ENCODE results near the gene C22orf23. TPM values are rescaled to one million over a fixed set of nuclear protein-coding genes. Genes with fewer than 3 reads are reported as not detected.
A peak's percentile ranks its signal among the peaks of the same experiment; 100 is the strongest.

Gene C22orf23
- total and polyA plus RNA-seq, 9 of the 15 experiments (the other 6 are each of a cell fraction or from before 2014, with no cell fraction given) = 0.25 to 1.0 (median 0.53) TPM

DNA sequence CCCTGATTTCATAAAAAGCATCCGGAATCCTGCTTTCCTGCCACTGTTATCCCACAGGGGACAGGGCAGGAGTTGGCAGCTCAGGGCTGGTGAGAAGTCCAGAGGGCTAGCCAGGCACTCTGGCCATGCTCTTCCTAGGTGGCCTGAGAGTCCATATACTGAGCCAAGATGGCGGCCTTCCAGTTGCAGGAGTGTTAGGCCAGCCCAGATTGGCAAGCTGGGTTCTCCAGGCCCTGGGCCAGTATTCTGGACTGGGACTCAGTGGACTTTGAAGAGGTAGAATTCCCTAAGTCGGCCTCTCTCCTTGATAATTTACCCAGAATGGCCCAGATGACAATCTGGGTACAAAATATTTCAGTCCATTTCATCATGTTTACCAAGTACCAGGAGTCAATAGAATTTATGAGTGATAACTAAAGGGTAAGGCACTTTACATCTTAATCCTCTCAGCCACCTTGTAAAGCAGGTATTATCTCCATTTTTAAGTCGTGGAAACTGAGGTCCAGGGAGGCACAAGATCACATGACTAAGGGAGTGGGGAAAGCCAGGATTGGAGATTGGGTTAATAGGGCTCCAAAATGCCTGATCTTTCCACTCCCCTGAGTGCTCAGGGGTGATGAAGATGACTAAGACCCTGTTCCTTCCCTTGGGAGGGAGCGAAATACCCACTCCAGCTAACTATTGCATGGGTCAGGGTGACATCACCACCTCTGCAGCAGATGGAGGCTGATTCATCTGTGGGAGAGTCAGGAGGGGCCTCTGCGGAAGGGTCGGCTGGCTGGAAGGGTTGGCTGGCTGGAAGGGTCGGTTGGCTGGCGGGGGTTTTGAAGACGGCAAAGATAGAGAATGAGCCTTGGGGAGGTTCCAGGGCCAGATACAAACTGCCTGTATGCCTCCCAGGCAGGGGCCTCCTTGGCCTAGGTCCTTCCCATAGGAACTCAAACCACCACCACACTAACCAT, 48.5 kb downstream of the C22orf23 start (continued):
- TF ChIP-seq ZNF639 (CRISPR knock-in tag; conservative IDR thresholded peaks at IDR 0.05 in 1 of 2, IDR thresholded peaks at IDR 0.05 in 1 of 2) (no peak), SAP30 (IDR thresholded peaks at IDR 0.05; ENCODE audit: borderline replicate concordance, insufficient read depth, low read depth, low read length, poor library complexity, severe bottlenecking) (no peak), BRF1 (IDR thresholded peaks at IDR 0.05; ENCODE audit: borderline replicate concordance, extremely low read depth, insufficient read length) (no peak), CBX3 (IDR thresholded peaks at IDR 0.05; ENCODE audit: borderline replicate concordance in 1 of 2, low read length in 2 of 2) (no peak), CBX2 (IDR thresholded peaks at IDR 0.05; ENCODE audit: insufficient read depth, low read length, poor library complexity, severe bottlenecking) (no peak), MEF2D (tag; conservative IDR thresholded peaks at IDR 0.05; ENCODE audit: low read depth) (no peak), NR2C1 (IDR thresholded peaks at IDR 0.05) (no peak), NR2C1 (tag; IDR thresholded peaks at IDR 0.05) (no peak; the same call in 1 of the 2 replicates), OTX1 (CRISPR knock-in tag; IDR thresholded peaks at IDR 0.05) (no peak), YBX1 (IDR thresholded peaks at IDR 0.05) (no peak), ZNF609 (CRISPR knock-in tag; IDR thresholded peaks at IDR 0.05; ENCODE audit: borderline replicate concordance) (no peak), ID3 (CRISPR knock-in tag; IDR thresholded peaks at IDR 0.05) (no peak), ID3 (tag; IDR thresholded peaks at IDR 0.05) (no peak), ZNF431 (CRISPR knock-in tag; IDR thresholded peaks at IDR 0.05) (no peak), NFE2 (IDR thresholded peaks at IDR 0.05; ENCODE audit: low read depth) (peak; percentile 40; the same call in 1 of the 2 replicates)
- TF ChIP-seq, protein P1, sequence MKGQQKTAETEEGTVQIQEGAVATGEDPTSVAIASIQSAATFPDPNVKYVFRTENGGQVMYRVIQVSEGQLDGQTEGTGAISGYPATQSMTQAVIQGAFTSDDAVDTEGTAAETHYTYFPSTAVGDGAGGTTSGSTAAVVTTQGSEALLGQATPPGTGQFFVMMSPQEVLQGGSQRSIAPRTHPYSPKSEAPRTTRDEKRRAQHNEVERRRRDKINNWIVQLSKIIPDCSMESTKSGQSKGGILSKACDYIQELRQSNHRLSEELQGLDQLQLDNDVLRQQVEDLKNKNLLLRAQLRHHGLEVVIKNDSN (CRISPR knock-in tag; IDR thresholded peaks at IDR 0.05) = no peak

Data from K562 (cell line).